Measurements from ENCODE around the gene CLEC16A.
"Not testable (repeated sequence)": the region's sequence is repeated elsewhere in the genome, so short reads cannot be mapped to it uniquely, and the experiment has no call there.

The CLEC16A gene

GRCh38 chr16:10923146-10923649 lies 21.2 kb upstream of the CLEC16A start:
- DNase-seq (ENCODE audit: low read depth in 1 of 2, low spot score in 1 of 2), result no peak

GRCh38 chr16:10923650-10924214 lies 20.6 kb upstream of the CLEC16A start:
- DNase-seq (ENCODE audit: low read depth in 1 of 2, low spot score in 1 of 2), result no peak

- DNase-seq (ENCODE audit: low read depth in 1 of 2, low spot score in 1 of 2), result not testable (repeated sequence)
Measured at GRCh38 chr16:10925285-10925684, 19.1 kb upstream of the CLEC16A start.

GRCh38 chr16:10926094-10926493 lies 18.3 kb upstream of the CLEC16A start:
- no peak for DNase-seq (ENCODE audit: low read depth in 1 of 2, low spot score in 1 of 2)

- no peak for DNase-seq (ENCODE audit: low read depth in 1 of 2, low spot score in 1 of 2)
Measured at GRCh38 chr16:10926867-10927266, 17.5 kb upstream of the CLEC16A start.

- DNase-seq (ENCODE audit: low read depth in 1 of 2, low spot score in 1 of 2), result no peak
Measured at GRCh38 chr16:10927497-10928112, 16.8 kb upstream of the CLEC16A start.

GRCh38 chr16:10929097-10929496 lies 15.3 kb upstream of the CLEC16A start:
- DNase-seq (ENCODE audit: low read depth in 1 of 2, low spot score in 1 of 2), result not testable (repeated sequence)

GRCh38 chr16:10929853-10930754 lies 14.3 kb upstream of the CLEC16A start:
- no peak for DNase-seq (ENCODE audit: low read depth in 1 of 2, low spot score in 1 of 2)

- DNase-seq (ENCODE audit: low read depth in 1 of 2, low spot score in 1 of 2), result no peak
Measured at GRCh38 chr16:10930755-10931093, 13.6 kb upstream of the CLEC16A start.

GRCh38 chr16:10931134-10931533 lies 13.2 kb upstream of the CLEC16A start:
- no peak for DNase-seq (ENCODE audit: low read depth in 1 of 2, low spot score in 1 of 2)

- DNase-seq (ENCODE audit: low read depth in 1 of 2, low spot score in 1 of 2), result no peak
Measured at GRCh38 chr16:10931977-10932632, 12.3 kb upstream of the CLEC16A start.

GRCh38 chr16:10932959-10933710 lies 11.2 kb upstream of the CLEC16A start:
- no peak for DNase-seq (ENCODE audit: low read depth in 1 of 2, low spot score in 1 of 2)

GRCh38 chr16:10933865-10934264 lies 10.5 kb upstream of the CLEC16A start:
- no peak for DNase-seq (ENCODE audit: low read depth in 1 of 2, low spot score in 1 of 2)

GRCh38 chr16:10934325-10935107 lies 9.8 kb upstream of the CLEC16A start:
- DNase-seq (ENCODE audit: low read depth in 1 of 2, low spot score in 1 of 2), result no peak

GRCh38 chr16:10935226-10935915 lies 9.0 kb upstream of the CLEC16A start:
- DNase-seq (ENCODE audit: low read depth in 1 of 2, low spot score in 1 of 2), result no peak

GRCh38 chr16:10936272-10936984 lies 7.9 kb upstream of the CLEC16A start:
- no peak for DNase-seq (ENCODE audit: low read depth in 1 of 2, low spot score in 1 of 2)

GRCh38 chr16:10937068-10937859 lies 7.1 kb upstream of the CLEC16A start:
- no peak for DNase-seq (ENCODE audit: low read depth in 1 of 2, low spot score in 1 of 2)

- no peak for DNase-seq (ENCODE audit: low read depth in 1 of 2, low spot score in 1 of 2)
Measured at GRCh38 chr16:10938321-10938720, 6.0 kb upstream of the CLEC16A start.

Data from activated CD4-positive, alpha-beta T cell treated with anti-CD3 and anti-CD28 coated beads, Interleukin-2, amount 50 U/mL, for 24 hours (primary cell).